Embryonic facial prominence (tissue), 1 donor: ENCODE results near the gene CDK5R2.

ENCODE experiments used
- DNase-seq: peaks from one replicate; pipeline ENCODE4 v3.0.0-alpha.2; 2016; ENCODE audit errors: extremely low spot score

Gene CDK5R2

GRCh38 chr2:218986148-218986761 lies 26.8 kb downstream of the CDK5R2 start:
- no peak for DNase-seq

- DNase-seq, result no peak
Measured at GRCh38 chr2:218988164-218988563, 28.7 kb downstream of the CDK5R2 start.

GRCh38 chr2:218988650-218989049 lies 29.2 kb downstream of the CDK5R2 start:
- no peak for DNase-seq

GRCh38 chr2:218990052-218990451 lies 30.6 kb downstream of the CDK5R2 start:
- DNase-seq, result no peak

- no peak for DNase-seq
Measured at GRCh38 chr2:218990612-218991011, 31.1 kb downstream of the CDK5R2 start.

- DNase-seq, result no peak
Measured at GRCh38 chr2:218991674-218992168, 32.3 kb downstream of the CDK5R2 start.

GRCh38 chr2:218992196-218992595 lies 32.7 kb downstream of the CDK5R2 start:
- no peak for DNase-seq

- no peak for DNase-seq
Measured at GRCh38 chr2:218992703-218993344, 33.4 kb downstream of the CDK5R2 start.

GRCh38 chr2:218993345-218994315 lies 34.2 kb downstream of the CDK5R2 start, which contains the start of gene CRYBA2:
Gene CRYBA2 (minus strand): TSS chr2:218993422. CDS start chr2:218993176, 246 bp downstream.
- DNase-seq, result no peak

- DNase-seq, result no peak
Measured at GRCh38 chr2:218995561-218995960, 36.1 kb downstream of the CDK5R2 start.

- no peak for DNase-seq
Measured at GRCh38 chr2:218995972-218996711, 36.7 kb downstream of the CDK5R2 start.

- no peak for DNase-seq
Measured at GRCh38 chr2:218996937-218997336, 37.5 kb downstream of the CDK5R2 start.

GRCh38 chr2:218997731-218998130 lies 38.3 kb downstream of the CDK5R2 start:
- DNase-seq, result no peak

GRCh38 chr2:218998414-218999002 lies 39.0 kb downstream of the CDK5R2 start:
- DNase-seq, result no peak

- no peak for DNase-seq
Measured at GRCh38 chr2:218999021-218999880, 39.8 kb downstream of the CDK5R2 start.

GRCh38 chr2:218999881-219000568 lies 40.6 kb downstream of the CDK5R2 start:
- no peak for DNase-seq

- DNase-seq, result no peak
Measured at GRCh38 chr2:219000569-219000960, 41.1 kb downstream of the CDK5R2 start.

GRCh38 chr2:219001100-219001576 lies 41.7 kb downstream of the CDK5R2 start:
- no peak for DNase-seq
